SK-N-SH treated with all-trans-retinoic acid at 6 μM for 48 hours (cell line): Measurements from ENCODE around the gene EIF4ENIF1.

Experiments used
- ARNTL ChIP-seq: fragments of 450-650 bp; formaldehyde crosslinking; IDR thresholded peaks from 2 replicates; pipeline ENCODE4 v1.5.0; 2020; ENCODE audit warnings: low read depth, mild to moderate bottlenecking, moderate library complexity, borderline replicate concordance
- PPARA ChIP-seq: fragments of 250-450 bp; sonication (Bioruptor Pico); IDR thresholded peaks from 2 replicates; pipeline ENCODE4 v1.5.0; 2020; ENCODE audit warnings: mild to moderate bottlenecking, borderline replicate concordance
- TOX ChIP-seq: fragments of 250-450 bp; sonication (Bioruptor Pico); IDR thresholded peaks from 2 replicates; pipeline ENCODE4 v1.8.0; 2021; ENCODE audit warnings: mild to moderate bottlenecking, moderate library complexity, borderline replicate concordance
- ZC3H10 ChIP-seq: fragments of 250-450 bp; sonication (Bioruptor Pico); IDR thresholded peaks from 2 replicates; pipeline ENCODE4 v1.5.1; 2021; ENCODE audit warnings: mild to moderate bottlenecking, moderate library complexity
- ZFP30 ChIP-seq: fragments of 450-650 bp; formaldehyde crosslinking; IDR thresholded peaks from 2 replicates; pipeline ENCODE4 v1.5.0; 2022; ENCODE audit warnings: mild to moderate bottlenecking, moderate library complexity
- ZNF565 ChIP-seq: fragments of 450-650 bp; formaldehyde crosslinking; conservative IDR thresholded peaks from 2 replicates; pipeline ENCODE4 v1.5.0; 2020; ENCODE audit warnings: low read depth, mild to moderate bottlenecking, moderate library complexity
- TF ChIP-seq, protein P1 (sequence below): fragments of 250-450 bp; sonication (Bioruptor Pico); IDR thresholded peaks from 2 replicates; pipeline ENCODE4 v1.5.1; 2021; ENCODE audit warnings: mild to moderate bottlenecking, moderate library complexity
- TF ChIP-seq, protein P2 (sequence below): fragments of 250-450 bp; sonication (Bioruptor Pico); IDR thresholded peaks from 2 replicates; pipeline ENCODE4 v1.8.0; 2021; ENCODE audit warnings: low read depth, mild to moderate bottlenecking, moderate library complexity, borderline replicate concordance

DNA sequence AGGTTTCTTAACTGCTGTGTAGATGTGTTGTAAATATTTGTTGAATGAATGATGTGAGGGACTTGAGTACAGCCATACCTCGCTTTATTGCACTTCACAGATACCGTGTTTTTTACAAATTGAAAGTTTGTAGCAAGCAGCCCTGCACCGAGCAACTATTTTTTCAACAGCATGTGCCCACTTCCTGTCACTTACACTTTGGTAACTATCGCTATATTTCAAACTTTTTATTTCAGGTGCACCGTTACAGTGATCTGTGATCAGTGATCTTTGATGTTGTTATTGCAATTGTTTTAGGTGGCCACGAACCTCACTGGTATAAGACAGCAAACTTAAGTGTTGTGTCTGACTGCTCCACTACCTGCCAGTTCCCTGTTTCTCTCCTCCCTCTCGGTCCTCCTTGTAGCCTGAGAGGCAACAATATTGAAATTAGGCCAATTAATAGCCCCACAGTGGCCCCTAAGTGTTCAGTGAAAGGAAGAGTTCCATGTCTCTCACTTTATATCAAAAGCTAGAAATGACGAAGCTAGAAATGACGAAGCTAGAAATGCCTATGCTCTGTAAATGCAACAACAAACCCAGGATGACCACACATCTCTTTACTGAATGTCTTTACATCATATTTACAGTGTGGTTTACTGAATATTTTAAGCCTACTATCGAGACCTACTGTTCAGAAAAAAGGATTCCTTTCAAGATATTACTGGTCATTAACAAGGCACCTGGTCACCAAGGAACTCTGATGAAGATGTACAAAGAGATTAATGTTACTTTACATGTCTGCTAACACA, 7.7 kb upstream of the EIF4ENIF1 start:
- TF ChIP-seq TOX (CRISPR knock-in tag) (no peak), ZFP30 (CRISPR knock-in tag) (no peak), PPARA (CRISPR knock-in tag) (no peak), ZNF565 (CRISPR knock-in tag) (no peak), ARNTL (no peak), ZC3H10 (CRISPR knock-in tag) (no peak)
- TF ChIP-seq, protein P1, sequence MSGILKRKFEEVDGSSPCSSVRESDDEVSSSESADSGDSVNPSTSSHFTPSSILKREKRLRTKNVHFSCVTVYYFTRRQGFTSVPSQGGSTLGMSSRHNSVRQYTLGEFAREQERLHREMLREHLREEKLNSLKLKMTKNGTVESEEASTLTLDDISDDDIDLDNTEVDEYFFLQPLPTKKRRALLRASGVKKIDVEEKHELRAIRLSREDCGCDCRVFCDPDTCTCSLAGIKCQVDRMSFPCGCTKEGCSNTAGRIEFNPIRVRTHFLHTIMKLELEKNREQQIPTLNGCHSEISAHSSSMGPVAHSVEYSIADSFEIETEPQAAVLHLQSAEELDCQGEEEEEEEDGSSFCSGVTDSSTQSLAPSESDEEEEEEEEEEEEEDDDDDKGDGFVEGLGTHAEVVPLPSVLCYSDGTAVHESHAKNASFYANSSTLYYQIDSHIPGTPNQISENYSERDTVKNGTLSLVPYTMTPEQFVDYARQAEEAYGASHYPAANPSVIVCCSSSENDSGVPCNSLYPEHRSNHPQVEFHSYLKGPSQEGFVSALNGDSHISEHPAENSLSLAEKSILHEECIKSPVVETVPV, result no peak
- TF ChIP-seq, protein P2, sequence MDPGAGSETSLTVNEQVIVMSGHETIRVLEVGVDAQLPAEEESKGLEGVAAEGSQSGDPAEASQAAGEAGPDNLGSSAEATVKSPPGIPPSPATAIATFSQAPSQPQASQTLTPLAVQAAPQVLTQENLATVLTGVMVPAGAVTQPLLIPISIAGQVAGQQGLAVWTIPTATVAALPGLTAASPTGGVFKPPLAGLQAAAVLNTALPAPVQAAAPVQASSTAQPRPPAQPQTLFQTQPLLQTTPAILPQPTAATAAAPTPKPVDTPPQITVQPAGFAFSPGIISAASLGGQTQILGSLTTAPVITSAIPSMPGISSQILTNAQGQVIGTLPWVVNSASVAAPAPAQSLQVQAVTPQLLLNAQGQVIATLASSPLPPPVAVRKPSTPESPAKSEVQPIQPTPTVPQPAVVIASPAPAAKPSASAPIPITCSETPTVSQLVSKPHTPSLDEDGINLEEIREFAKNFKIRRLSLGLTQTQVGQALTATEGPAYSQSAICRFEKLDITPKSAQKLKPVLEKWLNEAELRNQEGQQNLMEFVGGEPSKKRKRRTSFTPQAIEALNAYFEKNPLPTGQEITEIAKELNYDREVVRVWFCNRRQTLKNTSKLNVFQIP (CRISPR knock-in tag), result no peak
